GM15510 (cell line): Measurements from ENCODE around the gene NTN1.

Source experiments
- POLR2A ChIP-seq: IDR thresholded peaks from 3 replicates; pipeline ENCODE4 v1.6.1; 2011; ENCODE audit warnings: borderline replicate concordance; ENCODE audit not compliant: insufficient read length; ENCODE audit errors: extremely low read depth

Gene NTN1

GRCh38 chr17:9022573-9023391 is 1.5 kb downstream of the NTN1 start:
- no peak for TF ChIP-seq POLR2A

- no peak for TF ChIP-seq POLR2A
These were observed 2.3 kb downstream of the NTN1 start for GRCh38 chr17:9023392-9024218.

DNA sequence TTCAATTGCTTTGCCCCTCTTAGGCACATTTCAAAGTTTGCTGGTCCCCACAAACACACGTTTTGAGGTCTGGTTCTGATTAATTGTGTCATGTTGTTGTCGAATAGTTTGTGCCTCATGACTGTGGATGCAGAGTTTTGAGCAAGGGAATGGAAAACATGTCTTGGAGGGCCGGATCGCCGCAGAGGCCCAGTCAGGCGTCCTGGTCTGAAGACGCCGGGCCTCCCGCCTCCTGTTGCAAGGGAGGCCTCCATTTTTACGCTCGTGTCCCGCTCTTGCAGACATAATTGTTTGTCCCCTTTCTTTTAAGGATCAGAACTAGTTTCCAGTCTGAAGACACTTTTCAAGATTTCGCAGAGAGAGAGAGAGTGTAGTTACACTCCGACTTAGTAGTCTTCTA is 3.2 kb downstream of the NTN1 start:
- TF ChIP-seq POLR2A: no peak

DNA sequence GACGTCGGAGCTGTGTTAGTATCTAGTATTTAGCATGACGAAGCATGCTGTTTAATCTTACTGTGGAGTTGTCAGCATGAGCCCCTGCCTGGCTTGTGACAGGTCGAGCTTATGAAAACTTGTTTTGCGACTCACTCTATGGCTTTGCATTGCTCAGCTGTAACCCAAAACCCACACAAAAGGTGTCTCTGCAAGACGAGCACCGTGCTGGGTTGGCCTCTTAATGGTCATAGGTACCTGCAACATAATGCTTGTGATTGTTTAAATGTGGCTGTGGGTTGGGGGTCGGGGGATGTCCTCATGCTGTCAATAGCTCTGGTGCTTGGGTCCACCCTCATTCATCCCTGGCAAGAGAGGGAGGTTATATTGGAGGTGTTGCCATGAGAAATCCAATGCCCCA is 5.4 kb downstream of the NTN1 start:
- TF ChIP-seq POLR2A: no peak

- no peak for TF ChIP-seq POLR2A
These were observed 7.1 kb downstream of the NTN1 start for GRCh38 chr17:9028202-9028987.

GRCh38 chr17:9028988-9029570 is 7.8 kb downstream of the NTN1 start:
- no peak for TF ChIP-seq POLR2A

- TF ChIP-seq POLR2A: no peak
These were observed 10.8 kb downstream of the NTN1 start for GRCh38 chr17:9032151-9032550.

DNA sequence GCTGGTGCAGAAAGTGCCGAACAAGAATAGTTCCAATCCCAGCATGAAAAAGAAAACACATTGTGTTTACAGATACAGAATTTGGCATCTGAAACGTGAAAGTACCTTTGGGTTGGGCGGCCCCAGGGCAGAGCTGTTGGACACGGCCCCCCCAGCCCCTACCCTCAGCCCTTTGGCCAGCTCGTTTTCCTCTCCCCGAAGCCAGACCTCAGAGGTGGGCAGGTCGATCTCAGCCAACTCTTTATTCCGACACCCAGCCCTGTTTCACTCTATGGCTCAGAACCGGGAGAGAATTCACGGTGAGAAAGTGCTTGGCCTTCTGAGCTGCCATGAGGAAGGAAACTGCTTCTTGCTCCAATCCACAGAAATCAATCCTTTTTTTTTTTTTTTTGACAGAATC is 11.3 kb downstream of the NTN1 start:
- TF ChIP-seq POLR2A: no peak

GRCh38 chr17:9035249-9035648 is 13.9 kb downstream of the NTN1 start:
- no peak for TF ChIP-seq POLR2A

GRCh38 chr17:9036336-9036735 is 15.0 kb downstream of the NTN1 start:
- TF ChIP-seq POLR2A: no peak

DNA sequence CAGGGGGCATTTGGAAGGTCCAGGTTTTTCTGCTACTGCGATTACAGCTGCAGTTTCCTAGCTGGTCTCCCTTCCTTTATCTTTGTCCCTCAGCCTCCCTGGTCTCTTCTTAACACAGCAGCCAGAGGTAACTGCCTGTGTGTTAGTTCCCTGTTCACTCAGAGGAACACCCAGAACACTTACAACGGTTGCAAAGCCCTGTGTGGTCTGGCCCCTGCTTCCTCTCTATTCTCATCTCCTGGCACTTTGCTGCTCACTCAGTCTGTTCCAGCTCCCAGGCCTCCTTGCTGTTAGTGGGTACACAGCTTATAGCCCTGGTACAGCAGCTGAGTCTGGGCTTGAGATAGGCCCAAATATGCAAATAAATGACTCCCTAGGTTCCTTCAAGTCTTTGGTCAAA is 16.4 kb downstream of the NTN1 start:
- TF ChIP-seq POLR2A: no peak

DNA sequence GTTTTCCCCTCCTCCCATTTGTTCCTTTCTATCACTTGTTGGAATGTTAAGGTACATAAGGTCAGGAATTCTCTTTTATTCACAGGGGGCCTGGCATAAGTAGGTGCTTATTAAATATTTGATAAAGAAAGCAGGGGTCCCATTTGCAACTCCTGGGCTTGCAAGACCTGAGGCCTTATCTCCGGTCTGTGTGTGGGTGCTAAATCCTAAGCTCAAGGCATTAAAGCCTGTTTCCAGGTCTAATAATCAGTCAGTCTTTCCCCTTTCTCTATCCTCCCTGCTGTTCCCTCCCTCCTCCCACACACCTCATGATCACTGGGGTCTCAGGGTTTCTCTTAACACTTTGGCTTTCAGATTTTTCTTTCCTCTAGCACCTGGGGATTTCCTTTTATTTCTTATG is 17.1 kb downstream of the NTN1 start:
- no peak for TF ChIP-seq POLR2A

GRCh38 chr17:9044772-9045463 is 23.6 kb downstream of the NTN1 start:
- TF ChIP-seq POLR2A: no peak

DNA sequence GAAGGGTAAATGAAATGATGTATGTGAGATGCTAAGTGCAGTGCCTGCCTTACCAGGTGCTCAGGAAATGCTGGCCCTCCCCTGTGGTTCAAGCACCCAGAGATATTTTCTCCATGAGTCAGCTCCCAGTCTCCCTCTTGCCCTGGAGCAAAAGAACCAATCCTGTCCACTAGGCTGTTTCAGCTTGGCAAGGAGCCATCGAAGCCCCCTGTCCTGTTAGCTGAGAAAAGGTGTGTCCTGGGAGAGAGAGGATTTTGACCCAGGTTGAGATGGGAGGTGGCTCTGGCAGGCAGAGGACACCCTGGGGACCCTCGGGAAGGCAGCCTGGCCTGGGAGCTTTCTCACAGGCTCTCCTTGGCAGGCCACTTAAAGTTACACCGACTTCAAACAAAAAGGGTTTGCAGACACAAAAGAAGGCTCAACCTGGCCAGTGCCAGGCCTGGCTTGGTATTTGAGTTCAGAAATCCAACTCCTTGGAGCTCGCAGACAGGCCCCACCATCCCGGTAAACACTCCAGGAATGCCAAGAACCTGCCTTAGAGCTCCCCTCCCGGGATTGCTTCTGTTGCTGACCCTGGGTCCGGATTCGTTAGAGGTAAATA is 29.6 kb downstream of the NTN1 start:
- no peak for TF ChIP-seq POLR2A
